SU-DHL-6 (cell line): ENCODE measurements around the gene KLHL29.

ENCODE experiments used
- EZH2phosphoT487 ChIP-seq: fragments of 200-600 bp; sonication (generic), shearing (Covaris generic); conservative IDR thresholded peaks from 2 replicates; pipeline ENCODE4 v1.6.1; 2018; ENCODE audit warnings: mild to moderate bottlenecking, antibody characterized with exemption, low read length, moderate library complexity, mixed read lengths
- TF ChIP-seq, protein P1 (sequence below): fragments of 200-600 bp; sonication (generic); IDR thresholded peaks from one replicate; pipeline ENCODE4 v1.5.1; 2017; ENCODE audit warnings: antibody characterized with exemption, mild to moderate bottlenecking, low read length, moderate library complexity; ENCODE audit not compliant: insufficient read depth, poor library complexity, severe bottlenecking

GRCh38 chr2:23404426-23404825, 19.4 kb downstream of the KLHL29 start:
- TF ChIP-seq, protein P1, sequence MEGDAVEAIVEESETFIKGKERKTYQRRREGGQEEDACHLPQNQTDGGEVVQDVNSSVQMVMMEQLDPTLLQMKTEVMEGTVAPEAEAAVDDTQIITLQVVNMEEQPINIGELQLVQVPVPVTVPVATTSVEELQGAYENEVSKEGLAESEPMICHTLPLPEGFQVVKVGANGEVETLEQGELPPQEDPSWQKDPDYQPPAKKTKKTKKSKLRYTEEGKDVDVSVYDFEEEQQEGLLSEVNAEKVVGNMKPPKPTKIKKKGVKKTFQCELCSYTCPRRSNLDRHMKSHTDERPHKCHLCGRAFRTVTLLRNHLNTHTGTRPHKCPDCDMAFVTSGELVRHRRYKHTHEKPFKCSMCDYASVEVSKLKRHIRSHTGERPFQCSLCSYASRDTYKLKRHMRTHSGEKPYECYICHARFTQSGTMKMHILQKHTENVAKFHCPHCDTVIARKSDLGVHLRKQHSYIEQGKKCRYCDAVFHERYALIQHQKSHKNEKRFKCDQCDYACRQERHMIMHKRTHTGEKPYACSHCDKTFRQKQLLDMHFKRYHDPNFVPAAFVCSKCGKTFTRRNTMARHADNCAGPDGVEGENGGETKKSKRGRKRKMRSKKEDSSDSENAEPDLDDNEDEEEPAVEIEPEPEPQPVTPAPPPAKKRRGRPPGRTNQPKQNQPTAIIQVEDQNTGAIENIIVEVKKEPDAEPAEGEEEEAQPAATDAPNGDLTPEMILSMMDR = no peak
- TF ChIP-seq EZH2phosphoT487 = no peak
